Breast epithelium (tissue), 3 donors: ENCODE data around the gene CCSER1.

Source experiments
- POLR2A ChIP-seq: fragments of 450-650 bp; IDR thresholded peaks from one replicate; pipeline ENCODE4 v1.6.1; 2016; ENCODE audit warnings: antibody characterized with exemption, mild to moderate bottlenecking, moderate library complexity
- POLR2AphosphoS5 ChIP-seq, 3 donors: sonication (generic); formaldehyde crosslinking; IDR thresholded peaks; one replicate each; pipeline ENCODE4 v1.6.1; 2017; ENCODE audit warnings: antibody characterized with exemption in 3 of 3
- TF ChIP-seq, protein P1 (sequence below), 3 donors: fragments of 450-650 bp; IDR thresholded peaks; one replicate each; pipeline ENCODE4 v1.5.1; 2016 to 2017; ENCODE audit warnings: antibody characterized with exemption in 3 of 3, mild to moderate bottlenecking in 3 of 3, moderate library complexity in 3 of 3

- TF ChIP-seq, protein P1, sequence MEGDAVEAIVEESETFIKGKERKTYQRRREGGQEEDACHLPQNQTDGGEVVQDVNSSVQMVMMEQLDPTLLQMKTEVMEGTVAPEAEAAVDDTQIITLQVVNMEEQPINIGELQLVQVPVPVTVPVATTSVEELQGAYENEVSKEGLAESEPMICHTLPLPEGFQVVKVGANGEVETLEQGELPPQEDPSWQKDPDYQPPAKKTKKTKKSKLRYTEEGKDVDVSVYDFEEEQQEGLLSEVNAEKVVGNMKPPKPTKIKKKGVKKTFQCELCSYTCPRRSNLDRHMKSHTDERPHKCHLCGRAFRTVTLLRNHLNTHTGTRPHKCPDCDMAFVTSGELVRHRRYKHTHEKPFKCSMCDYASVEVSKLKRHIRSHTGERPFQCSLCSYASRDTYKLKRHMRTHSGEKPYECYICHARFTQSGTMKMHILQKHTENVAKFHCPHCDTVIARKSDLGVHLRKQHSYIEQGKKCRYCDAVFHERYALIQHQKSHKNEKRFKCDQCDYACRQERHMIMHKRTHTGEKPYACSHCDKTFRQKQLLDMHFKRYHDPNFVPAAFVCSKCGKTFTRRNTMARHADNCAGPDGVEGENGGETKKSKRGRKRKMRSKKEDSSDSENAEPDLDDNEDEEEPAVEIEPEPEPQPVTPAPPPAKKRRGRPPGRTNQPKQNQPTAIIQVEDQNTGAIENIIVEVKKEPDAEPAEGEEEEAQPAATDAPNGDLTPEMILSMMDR (IDR thresholded peaks at IDR 0.05), result no peak
- TF ChIP-seq POLR2A (no peak), POLR2AphosphoS5 (IDR thresholded peaks at IDR 0.05) (no peak)
Observed at GRCh38 chr4:90842960-90843359, 715.8 kb downstream of the CCSER1 start.
